ENCODE data around the gene CMIP.

- TF ChIP-seq REST (IDR thresholded peaks at IDR 0.05; ENCODE audit: borderline replicate concordance) (no peak), EZH2 (IDR thresholded peaks at IDR 0.05; ENCODE audit: borderline replicate concordance, insufficient read depth, low read length, poor library complexity, severe bottlenecking) (no peak)
- TF ChIP-seq, protein P1, sequence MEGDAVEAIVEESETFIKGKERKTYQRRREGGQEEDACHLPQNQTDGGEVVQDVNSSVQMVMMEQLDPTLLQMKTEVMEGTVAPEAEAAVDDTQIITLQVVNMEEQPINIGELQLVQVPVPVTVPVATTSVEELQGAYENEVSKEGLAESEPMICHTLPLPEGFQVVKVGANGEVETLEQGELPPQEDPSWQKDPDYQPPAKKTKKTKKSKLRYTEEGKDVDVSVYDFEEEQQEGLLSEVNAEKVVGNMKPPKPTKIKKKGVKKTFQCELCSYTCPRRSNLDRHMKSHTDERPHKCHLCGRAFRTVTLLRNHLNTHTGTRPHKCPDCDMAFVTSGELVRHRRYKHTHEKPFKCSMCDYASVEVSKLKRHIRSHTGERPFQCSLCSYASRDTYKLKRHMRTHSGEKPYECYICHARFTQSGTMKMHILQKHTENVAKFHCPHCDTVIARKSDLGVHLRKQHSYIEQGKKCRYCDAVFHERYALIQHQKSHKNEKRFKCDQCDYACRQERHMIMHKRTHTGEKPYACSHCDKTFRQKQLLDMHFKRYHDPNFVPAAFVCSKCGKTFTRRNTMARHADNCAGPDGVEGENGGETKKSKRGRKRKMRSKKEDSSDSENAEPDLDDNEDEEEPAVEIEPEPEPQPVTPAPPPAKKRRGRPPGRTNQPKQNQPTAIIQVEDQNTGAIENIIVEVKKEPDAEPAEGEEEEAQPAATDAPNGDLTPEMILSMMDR (IDR thresholded peaks at IDR 0.05; ENCODE audit: poor library complexity, severe bottlenecking) = no peak
Observed at GRCh38 chr16:81602792-81603191, 158.2 kb downstream of the CMIP start.
